ENCODE measurements around the gene ZFHX3.

The ZFHX3 gene

DNA sequence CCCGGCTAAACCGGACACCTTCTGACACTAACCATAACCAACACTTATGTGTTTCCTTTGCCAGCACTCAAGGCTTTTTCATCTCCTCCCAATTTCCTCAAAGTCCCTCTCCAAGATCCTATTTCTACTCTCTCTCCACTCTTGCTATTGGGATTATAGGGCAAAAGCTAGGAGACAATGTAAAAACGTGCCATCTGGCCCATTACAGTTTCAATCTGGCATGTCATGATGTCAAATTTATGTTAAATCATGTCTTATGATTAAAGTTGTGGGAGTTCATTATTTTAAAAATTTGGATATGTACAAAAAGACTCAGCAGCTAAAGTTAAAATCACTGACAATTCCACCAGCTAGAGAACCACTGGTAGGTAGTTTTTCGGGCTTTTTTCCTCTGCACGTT lies 77.3 kb downstream of the ZFHX3 start:
- no peak for DNase-seq

DNA sequence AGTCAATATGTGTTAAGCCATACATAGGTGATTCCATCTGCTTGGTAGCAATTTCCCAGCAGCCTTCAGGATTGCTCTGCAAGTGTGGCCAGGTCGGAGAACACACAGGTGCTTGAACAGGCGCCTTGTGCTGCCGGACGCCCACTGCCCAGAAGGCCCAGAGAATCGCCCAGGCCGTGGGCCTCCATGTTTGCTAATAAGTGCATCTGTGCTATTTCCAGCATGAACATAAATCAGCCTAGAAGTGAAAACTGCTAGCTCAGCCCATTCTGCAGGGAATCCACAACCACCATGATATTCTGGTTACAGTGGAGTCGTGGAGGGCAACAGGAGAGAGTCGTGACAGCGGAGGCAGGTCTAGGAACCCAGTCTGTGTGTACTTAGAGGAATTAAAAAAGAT lies 78.1 kb downstream of the ZFHX3 start:
- DNase-seq = peak; percentile 13 to 24

DNA sequence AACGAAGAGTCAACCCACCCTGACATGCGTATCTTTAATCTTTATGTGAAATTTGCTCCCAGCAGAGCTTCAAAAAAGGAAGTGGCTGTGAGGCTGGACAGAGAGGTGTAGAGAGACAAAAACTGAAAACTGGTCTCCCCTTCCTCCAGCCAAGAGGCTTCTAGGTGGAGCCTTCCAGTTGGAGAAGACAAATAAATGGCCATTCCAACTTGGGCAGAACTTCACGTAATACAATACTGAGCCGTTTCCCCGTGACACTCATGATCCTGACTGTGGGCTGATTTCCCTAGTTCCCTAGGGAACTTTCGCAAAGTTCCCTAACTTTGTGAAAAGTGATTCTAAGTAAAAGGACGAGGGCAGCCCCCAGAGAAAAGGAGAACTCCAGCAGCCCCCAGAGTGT lies 78.8 kb downstream of the ZFHX3 start:
- DNase-seq = no peak

DNA sequence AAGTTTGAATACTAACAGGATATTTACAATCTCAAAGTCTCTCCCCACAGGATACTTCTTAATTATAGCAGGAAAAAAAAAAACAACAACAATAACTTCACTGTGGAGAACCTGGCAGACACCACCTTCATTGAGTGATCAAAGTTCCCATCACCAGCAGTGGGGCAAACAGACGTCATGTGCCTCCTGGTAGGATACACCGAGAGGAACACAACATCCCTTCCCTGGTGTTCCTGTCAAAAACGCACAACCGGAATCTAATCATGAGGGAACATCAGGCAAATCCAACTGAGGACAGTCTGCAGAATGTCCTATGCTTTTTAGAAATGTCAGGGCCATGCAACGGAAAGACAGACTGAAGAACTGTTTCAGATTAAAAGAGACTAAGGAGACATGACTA lies 80.0 kb downstream of the ZFHX3 start:
- no peak for DNase-seq

DNA sequence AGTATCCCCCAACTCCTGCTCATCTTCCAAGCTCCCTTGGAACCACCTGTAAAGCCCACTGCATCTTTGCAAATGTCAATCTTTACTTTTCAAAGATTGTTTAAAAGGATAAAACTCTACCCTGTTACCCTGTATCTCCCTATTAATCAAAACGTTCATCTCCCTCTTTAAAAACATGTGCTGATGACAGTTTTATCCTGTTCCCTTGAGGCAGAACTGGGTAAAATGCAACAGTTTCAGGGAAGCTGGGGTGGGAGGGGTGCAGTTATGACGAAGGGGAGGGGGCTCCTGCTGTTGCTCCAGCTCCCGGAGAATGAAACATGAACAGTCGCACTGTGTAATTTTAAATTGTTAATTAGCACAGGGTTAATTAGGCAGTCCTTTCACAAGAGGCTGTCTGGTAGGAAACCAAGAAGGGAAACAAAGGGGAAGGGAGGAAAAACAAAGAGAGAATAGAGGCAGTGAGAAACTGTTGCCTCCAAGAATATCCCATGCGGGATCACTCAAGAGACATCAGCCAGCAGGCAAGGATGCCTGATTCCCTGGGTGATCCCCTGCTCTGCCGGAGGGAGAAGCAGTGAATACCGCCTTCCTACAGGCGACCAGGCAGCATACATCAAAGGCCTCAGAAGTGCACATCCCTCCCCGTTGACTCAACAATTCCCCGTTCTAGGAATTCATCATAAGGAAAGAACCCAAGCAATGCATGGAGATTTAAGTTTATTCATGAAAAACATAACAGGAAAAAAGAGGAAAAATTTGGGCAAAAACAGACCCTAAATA lies 84.2 kb downstream of the ZFHX3 start:
- DNase-seq = no peak

DNA sequence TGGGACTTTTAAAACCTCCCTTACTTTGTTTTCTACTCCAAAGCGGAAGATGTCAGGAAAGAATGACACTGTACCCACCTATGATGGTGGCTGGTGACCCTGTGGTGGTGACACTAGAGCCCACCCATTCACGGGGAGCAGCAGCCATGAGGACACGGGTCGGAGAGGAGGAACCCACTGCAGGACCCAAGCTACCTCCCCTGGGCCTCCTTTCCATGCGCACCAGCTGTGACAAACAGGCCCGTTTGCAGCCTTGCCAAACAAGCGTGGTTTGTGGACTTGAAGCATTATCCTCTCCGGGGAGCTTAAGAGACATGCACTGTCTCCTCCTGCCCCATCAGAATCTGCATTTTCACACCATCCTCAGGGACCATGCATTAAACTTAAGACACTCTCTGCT lies 85.6 kb downstream of the ZFHX3 start:
- no peak for DNase-seq

DNA sequence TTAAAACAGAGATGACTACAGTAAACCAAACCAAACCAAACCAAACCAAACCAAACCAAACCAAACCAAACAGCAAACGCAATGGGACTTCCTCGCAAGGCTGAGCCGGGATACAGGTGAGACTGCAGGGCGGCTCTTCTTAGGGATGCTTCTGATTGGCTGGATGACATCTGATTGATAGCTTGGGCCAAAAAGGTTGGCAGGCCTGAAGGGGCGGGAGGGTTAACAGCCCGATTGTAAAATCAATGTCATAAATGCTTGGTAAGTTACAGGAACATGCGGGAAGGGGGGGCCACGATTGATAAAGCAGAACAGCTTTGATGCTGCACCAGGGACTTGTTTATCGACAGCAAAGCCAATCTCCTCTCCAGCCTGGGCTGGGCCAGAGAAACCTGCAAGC lies 86.1 kb downstream of the ZFHX3 start:
- DNase-seq = no peak

DNA sequence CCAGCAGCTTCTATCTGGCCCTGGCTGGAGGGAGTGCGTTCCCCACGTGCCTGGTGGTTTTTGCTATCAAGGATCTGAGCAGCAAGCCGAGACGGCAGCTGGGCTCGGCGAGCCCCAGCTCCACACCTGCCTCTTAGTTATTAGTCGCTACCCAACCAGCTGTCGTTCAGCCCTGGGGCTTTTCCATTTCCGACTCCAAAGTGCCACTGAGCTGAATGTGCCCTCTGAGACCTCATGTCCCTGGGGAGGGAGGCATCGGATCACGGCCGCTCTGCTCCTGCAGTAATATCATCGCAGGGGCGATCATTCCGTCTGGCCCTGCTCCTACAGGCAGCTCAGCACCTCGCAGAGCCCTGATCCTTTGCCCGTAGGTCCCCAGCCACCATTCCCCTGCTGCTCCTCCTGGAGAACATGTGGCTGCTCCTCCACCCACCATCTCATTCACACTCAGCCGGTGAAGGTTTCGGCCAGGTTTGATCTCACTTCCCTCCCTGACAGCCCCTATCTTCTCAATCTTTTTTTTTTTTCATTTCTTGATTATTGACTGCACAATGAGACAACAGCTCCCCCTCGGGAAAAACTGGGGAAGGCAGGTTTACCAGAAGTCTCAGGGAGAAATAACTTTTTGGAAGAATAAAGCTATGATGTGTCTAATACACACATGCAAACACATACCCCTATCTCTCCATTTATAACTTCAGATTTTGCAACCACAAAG lies 86.7 kb downstream of the ZFHX3 start:
- peak; percentile 85 to 90 for DNase-seq

DNA sequence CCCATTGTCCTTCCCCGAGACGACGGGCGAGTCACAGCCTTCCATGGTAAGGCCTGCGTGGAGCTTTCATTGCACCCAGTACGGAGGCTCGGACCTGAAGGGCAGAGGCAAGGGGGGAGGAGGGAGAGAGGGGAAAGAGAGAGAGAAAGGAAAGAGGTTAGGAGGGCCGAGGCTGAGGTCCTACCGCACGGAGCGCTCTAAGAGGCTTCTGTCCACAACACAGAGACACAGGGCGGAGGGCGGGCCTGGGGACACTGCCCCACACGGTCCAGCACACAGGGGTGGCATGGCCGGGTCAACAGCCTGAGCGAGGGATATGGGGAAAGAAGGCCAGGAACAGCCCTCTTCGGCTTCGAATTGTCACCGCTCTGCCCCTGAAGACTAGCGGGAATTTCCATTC lies 87.8 kb downstream of the ZFHX3 start:
- DNase-seq = no peak

DNA sequence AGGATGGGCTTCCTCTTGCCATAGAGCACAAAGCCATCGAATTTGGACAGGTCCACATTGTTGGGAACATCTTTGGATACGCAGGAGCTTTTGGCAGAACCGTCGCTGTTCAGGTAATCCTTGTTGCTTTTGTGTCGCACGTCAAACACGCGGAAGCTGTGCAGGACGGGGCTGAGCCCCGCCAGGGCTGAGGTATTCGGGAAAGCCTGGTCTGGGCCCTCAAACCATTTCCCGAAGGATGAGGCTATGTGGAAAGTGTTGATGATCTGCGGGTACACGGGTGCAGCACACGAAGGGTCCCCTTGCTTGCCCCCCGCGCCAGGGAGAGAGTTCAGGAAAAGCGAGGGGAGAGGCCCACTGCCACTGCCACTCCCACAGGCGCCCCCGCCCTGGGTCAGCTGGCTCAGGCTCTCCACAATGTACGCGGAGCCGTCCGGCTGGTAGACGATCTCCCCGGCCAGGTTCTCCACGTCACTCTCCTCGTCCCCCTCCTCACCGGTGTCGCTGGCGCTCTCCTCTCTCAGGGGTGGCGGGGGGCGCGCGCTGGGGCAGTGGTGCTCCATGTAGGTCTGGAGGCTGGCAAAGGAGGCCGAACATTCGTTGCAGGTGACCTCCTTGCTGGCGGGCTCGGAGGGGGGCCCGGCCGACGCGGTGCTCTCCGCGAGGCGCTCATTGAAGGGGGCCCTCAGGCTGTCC lies 88.5 kb downstream of the ZFHX3 start:
- DNase-seq = no peak

DNA sequence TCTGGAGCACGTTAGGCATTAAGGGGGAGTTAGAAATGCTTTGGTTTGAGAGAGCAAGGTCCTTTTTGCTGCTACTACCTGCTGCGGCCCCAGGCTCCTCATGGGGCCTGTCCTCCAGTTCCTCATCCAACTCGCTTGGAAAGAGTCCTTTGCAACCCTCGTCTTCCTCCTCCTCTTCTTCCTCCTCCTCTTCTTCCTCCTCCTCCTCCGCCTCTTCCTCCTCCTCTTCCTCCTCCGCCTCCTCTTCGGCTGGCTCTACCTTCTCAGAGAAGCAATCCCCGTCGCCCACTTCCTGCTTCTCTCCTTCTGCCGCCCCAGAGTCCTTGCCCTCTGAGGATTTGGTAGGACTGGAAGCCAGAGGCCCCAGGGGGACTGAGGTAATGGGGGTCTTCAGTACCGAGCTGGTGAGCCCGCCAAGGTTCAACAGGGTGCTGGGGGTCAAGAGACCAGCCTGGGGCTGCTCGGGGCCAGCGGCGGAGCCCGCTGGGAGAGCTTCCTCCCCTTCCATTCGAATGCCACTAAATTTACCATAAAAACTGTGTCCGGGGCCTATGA lies 89.3 kb downstream of the ZFHX3 start:
- no peak for DNase-seq

DNA sequence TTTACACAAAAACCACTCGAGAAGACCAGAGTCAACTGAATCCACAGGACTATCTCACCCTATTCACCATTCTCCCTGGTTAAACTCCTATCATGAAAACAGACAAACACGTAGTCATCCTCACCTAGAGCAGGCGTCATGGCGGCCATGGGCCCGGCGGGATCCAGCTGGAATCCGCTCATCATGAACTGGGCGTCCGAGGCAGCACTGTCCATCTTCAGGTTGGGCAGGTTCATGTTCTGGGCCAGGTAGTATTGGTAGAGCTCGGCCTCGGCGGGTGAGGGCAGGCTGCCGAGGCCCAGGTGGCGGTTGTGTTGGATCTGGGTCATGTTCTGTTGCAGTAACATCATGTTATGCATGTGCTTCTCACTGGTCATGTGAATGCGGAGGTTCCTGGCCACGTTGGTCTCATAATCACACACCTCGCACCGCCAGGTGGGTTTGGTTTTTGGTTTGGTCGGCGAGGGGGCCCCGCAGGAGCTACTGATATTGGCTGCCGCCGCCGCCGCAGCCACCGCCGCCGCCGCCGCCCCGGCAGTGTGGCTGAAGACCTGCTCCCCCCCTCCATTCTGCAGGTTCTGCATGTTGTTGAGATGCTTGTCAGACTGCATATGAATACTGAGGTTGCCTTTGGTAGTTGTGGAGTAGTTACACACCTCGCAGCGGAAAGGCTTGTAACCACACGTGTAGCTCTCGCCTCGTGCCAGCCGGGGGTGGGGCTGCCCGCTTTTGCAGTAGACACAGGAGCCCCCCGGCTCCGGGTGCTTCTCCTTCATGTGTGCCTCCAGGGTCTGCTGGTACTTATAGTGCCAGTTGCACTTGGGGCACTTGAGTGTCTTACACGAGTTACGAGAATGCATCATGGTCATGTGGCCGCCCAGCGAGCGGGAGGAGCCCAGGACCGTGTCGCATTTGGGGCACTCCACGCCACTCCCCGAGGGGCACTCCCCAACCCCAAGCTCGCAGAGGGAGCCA lies 90.3 kb downstream of the ZFHX3 start:
- no peak for DNase-seq

DNA sequence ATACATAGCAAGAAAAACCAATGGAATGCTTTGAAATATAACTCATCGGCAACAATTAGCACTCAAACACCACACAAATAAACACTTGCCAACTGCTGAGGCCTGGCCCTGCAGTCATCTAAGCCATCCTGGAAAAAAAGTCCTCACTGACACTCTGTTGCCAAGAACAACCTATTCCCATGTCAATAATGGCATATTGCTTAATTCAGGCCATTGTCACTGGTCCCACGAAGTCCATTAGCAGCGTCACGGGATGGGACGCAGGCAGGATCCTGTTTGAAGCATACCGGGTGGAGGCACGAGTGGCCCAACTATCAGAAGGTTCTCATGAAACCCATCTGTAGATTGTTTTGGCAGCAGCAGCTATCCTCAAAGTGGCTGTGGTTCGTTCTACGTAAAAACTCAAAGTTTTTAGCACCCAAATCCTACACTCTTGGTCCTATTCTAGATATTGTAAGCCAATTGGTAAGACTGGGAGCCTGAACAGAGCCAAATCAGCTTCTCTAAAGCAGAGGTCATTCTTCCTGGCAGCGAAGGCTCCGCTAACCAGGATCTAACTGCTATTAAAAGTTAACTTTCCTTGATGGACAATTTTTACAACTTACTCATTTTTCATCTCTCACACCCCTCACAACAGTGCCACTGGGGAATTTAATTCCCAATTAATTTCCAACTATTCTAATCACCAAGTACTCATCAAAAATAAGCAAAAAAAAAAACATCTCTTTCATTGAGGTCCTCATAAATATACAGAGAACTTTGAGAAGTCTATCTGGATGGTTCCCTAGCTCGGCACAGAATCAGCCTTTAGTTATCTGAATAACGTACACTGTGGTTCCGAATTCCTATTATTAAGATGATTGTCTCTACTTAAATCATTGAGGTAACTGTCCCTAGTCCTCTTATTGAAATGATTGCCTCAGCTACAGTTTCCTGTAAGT lies 91.5 kb downstream of the ZFHX3 start:
- no peak for DNase-seq

DNA sequence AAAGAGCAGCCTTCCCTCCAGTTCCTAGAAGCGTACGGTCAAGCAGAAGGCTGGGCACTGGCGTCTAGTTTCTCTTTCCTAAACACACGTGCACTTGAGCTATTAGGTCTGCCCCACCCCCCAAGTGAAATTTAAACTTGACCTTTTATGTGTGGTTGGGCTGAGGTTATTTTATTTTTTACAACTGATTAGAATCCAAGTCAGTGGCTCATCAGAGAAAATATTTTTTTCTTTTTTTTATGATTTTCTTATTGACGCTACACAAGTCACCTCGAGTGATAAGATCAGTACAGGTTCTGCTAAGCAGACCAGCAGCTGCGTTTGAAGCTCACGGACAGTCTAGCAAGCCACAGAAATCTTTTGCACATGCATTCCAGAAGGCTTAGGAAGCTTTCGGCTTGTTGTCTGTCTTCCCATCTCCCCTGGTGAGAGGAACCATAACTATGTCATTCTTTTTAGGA lies 95.1 kb downstream of the ZFHX3 start:
- no peak for DNase-seq

DNA sequence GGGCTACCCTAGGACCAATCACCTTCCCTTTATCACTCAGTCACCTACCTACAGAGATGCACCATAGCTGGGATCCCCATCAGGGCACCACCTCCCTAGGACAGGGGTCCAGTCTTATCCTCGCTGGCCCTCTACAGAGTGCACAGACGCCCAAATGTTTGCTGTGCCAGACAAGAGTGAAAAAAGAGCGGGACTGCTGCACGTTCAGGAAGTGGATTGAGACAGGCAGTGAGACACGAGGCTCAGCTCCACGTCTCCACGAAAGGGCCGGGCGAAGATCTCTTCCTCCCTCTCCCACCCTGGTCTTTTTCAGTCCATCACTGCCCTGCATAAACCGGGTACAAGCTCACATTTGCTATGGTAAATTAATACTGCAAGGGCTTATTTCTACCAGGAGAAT lies 95.5 kb downstream of the ZFHX3 start:
- no peak for DNase-seq

DNA sequence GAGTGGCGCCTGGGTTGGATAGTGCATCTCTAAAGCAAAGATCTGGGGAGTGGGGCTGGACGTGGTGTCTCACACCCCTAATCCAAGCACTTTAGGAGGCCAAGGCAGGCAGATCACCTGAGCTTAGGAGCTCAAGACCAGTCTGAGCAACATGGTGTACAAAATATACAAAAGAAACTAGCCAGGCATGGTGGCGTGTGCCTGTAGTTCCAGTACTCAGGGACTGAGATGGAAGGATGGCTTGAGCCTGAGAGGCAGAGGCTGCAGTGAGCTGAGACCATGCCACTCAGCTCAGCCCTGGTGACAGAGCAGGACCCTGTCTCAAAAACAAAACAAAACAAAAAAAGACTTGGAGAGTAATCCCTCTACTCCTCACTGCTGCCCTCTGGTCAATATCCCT lies 96.0 kb downstream of the ZFHX3 start:
- DNase-seq = no peak

DNA sequence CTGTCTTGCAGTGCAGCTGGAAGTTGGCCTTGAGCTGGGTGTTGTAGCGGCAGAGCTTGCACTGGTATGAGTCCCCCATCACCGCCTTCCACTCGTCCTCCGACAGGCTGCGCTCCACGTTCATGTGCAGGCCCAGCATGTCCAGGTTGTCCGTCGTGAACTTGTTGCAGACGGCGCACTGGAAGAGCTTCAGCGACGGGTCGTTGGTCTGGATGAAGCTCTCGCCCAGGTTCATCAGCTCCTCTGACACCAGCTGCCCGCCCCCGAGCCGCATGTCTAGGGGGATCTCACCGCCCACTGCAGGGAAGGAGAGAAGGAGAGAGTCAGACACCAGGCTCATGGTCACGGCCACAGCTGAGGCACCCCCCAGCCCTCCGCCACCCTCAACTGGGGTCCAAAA lies 97.3 kb downstream of the ZFHX3 start:
- DNase-seq = no peak

DNA sequence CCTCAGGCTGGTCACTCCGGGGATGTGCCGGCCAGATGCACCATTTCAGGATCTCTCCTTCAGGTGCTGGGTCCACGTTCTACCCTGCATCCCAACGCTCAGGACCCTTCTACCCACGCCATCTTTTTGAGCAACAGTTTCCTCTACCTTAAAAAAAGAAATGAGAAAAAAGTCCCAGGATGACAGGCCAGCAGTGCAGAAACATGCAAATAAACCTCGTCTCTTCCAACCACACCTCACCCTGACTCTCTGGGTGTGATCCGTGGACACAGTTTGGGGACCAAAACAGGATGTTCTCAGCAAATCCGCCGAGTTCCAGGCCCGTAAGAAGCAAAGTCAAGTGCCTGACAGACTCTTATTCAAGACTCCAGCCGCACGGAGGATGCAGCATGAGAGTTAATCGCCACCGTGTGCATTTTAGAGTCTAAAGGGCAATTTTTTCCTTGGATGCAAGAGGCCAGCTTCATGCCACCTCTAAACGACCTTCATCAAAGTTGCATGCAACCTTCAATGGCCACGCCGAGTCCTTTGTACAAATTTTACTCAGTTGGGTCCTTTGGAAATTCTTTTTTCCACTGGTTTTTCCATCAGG lies 99.6 kb downstream of the ZFHX3 start:
- no peak for DNase-seq

DNA sequence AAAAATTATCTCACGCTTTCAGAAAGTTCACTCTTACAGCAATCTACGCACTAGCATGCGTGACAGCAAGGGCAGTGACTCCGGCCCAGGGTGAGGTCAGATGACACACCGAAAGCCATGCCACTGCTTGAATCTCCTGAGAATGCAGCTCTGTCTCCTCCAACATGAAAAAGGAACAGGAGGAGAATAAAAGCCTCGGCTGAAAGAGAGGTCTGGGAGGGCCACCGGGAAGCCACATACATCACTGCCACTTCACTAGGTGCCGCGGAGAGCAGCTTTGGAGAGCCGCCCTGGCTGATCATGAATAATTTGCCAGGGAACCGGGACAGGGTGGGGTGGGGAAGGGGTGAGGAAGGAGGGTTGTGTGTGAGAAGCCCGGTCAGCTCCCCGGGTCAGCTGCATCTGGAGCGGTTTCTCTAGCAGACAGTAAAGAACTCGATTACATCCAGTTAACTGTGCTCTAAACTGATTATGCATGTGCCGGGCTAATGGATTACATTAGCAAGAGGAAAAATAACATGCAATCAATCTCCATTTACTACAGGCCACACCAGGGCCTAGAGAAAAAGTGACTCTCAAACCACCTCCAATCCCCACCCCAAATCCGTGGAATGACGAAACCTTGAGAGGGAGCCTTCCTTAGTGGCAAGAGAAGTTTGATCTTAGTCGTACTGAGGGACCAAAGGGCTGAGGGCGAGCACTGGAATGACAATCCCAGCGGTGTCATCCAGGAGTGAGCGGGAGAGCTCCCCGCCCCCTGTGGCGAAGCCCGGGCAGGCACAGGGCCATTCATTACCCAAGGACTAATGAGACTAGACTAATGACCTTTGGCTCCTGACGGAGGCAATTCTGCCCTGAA lies 100.3 kb downstream of the ZFHX3 start:
- DNase-seq = no peak
